ENCODE results near the gene ANTKMT. TPM values are rescaled to one million over a fixed set of nuclear protein-coding genes. Genes with fewer than 3 reads are reported as not detected.

ANTKMT gene
- total and polyA plus RNA-seq, 2 of the 4 experiments (the other 2 are of a cell fraction) = 7.3 to 16.2 TPM

GRCh38 chr16:718922-719321, 2.0 kb upstream of the ANTKMT start:
- in situ Hi-C loops (cut with MboI; ENCODE audit: low sequenced_read_pairs) (loop anchor here (25.0 kb wide), 1 partner anchor 343 kb away; the partner anchor contains the start of gene SSTR5), dilution Hi-C loops (cut with HindIII; ENCODE audit: low sequenced_read_pairs, unreplicated experiment) (no loop called here), intact Hi-C loops (cut with micrococcal nuclease) (no loop called here)
- Histone ChIP-seq H4K8ac (ENCODE audit: low read depth in 2 of 2, low read length in 2 of 2) (no peak overlapping the region), H2AFZ (replicated peaks; ENCODE audit: low read length, poor library complexity) (peak overlapping the region; percentile 43), H4K91ac (ENCODE audit: insufficient read depth, low read depth, low read length) (no peak overlapping the region), H3K27me3 (ENCODE audit: control insufficient read depth, insufficient read depth, low read length) (no peaks in the 10 kb centered on the region), H3K4me3 (ENCODE audit: insufficient read depth, low read depth, low read length) (no peak overlapping the region), H3K56ac (ENCODE audit: extremely low read depth, insufficient read depth, low read length) (no peak overlapping the region), H2BK5ac (ENCODE audit: low read depth, low read length, poor library complexity, severe bottlenecking) (no peak overlapping the region), H3K4me1 (ENCODE audit: control insufficient read depth, insufficient read depth, low read length) (peaks cover 21% of the 10 kb centered on the region), H3K9me3 (ENCODE audit: control insufficient read depth, insufficient read depth, low read length) (no peaks in the 10 kb centered on the region), H2BK15ac (ENCODE audit: low read depth, low read length) (no peak overlapping the region), H2BK20ac (ENCODE audit: low read depth, low read length) (no peak overlapping the region), H3K4me2 (ENCODE audit: low read depth, low read length) (no peak overlapping the region), H3K14ac (replicated peaks; ENCODE audit: low read depth, low read length) (no peak overlapping the region), H3K9ac (ENCODE audit: low read depth, low read length) (no peak overlapping the region), H2BK120ac (ENCODE audit: low read depth, low read length) (no peak overlapping the region), H3K18ac (ENCODE audit: low read depth, low read length) (no peak overlapping the region), H3K23ac (ENCODE audit: low read depth, low read length) (no peak overlapping the region), H3K79me1 (ENCODE audit: low read depth in 1 of 2, low read length in 2 of 2) (peaks cover 13 to 23% of the 10 kb centered on the region in 2 experiments), H4K5ac (ENCODE audit: low read depth, low read length) (no peak overlapping the region), H2AK9ac (replicated peaks; ENCODE audit: low read depth, low read length, poor library complexity) (peak overlapping the region; percentile 42), H4K20me1 (ENCODE audit: insufficient read depth, low read length) (peaks cover 7% of the 10 kb centered on the region), H3K36me3 (ENCODE audit: control insufficient read depth, insufficient read depth, low read length) (peaks cover 1% of the 10 kb centered on the region; the same call in 1 of the 2 replicates), H3K9me1 (ENCODE audit: insufficient read depth, low read length) (no peaks in the 10 kb centered on the region), H3K27ac (ENCODE audit: insufficient read depth, low read length) (no peak overlapping the region), H2AK5ac (ENCODE audit: low read depth, low read length) (no peak overlapping the region; the same call in 1 of the 2 replicates), H3K4ac (ENCODE audit: low read depth, low read length) (no peak overlapping the region)
- no peak for TF ChIP-seq BHLHE40 (IDR thresholded peaks at IDR 0.05; ENCODE audit: low read depth, low read length)
- no peak for TF ChIP-seq NFE2L2 (IDR thresholded peaks at IDR 0.05; ENCODE audit: low read depth, low read length)
- TF ChIP-seq MAFK (IDR thresholded peaks at IDR 0.05; ENCODE audit: low read depth, low read length) = no peak
- TF ChIP-seq RFX5 (IDR thresholded peaks at IDR 0.05; ENCODE audit: low read depth, low read length) = no peak
- POLR2A ChIA-PET (ENCODE audit: unreplicated experiment) = no interaction called here
- CTCF ChIA-PET = interaction anchor here (0.6 kb wide), 1 partner anchor 9 kb away, joined by 3 read pairs; no protein-coding TSS in a partner anchor
- no peak for DNase-seq
- WGBS, 2 experiments (ENCODE audit: extremely low coverage in 2 of 2, insufficient read length in 1 of 2) = 86% methylated on average over 5 of the region's 6 CpGs; no CpG with 5 or more reads in 1 of the 2 experiments
- BruUV-seq (replicated peaks) = no TSS peak
- ATAC-seq (ENCODE audit: low read depth) = no peak

Data from IMR-90 (cell line).